ENCODE measurements around the gene FOXC1. TPM values are rescaled to one million over a fixed set of nuclear protein-coding genes. Genes with fewer than 3 reads are reported as not detected.

Gene FOXC1
- total RNA-seq, 2 donors from 2014 or later: 0.07 to 0.10 TPM

DNA sequence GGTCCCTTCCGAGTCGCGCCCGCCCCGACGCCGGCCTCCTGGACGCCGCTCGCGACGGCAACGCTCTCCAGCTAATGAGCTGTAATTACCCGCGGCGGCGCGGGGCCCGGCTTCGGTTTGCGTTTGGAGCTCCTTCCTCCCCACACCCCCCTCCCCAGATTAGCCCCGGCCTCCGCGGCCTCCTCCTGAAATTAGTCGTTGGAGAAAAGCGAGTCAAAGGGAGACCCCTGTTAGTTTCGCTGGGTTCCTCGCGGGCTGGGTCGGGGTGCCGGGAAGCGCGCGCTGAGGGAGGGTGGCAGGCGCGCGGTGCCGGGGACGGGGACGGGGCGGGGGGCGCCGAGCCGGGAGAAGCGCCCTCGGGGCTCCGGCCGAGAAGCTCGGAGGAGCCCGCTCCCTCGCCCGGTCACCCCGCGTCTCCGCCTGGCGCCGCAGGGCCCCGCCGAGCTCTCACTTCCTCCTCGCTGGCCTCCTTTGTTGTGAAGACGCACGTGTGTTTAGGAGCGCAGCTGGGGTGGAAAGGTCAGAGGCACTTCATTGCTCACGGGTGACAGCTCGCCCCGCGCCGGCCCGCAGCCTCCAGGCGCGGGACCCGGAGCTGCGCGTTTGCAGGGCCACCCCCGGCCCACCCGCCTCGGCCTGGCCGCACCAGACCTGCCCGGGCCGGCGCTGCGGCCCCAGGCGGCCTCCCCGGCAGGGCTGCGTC lies 4.9 kb downstream of the FOXC1 start:
- Mint-ChIP-seq H3K36me3 (peaks cover 0 to 7% of the 10 kb centered on the region in 2 donors), H3K27ac (no peak overlapping the region), H3K9me3 (no peaks in the 10 kb centered on the region)
- ATAC-seq: no peak
- no peak for DNase-seq (ENCODE audit: low spot score in 2 of 2)

- no peak for ATAC-seq
- Mint-ChIP-seq H3K9me3 (no peaks in the 10 kb centered on the region), H3K27ac (no peak overlapping the region), H3K36me3 (peaks cover 0 to 7% of the 10 kb centered on the region in 2 donors)
- DNase-seq (ENCODE audit: low spot score in 2 of 2): no peak
Measured at GRCh38 chr6:1615151-1615852, 5.6 kb downstream of the FOXC1 start.

- DNase-seq (ENCODE audit: low spot score in 2 of 2): no peak
Measured at GRCh38 chr6:1615853-1616420, 6.2 kb downstream of the FOXC1 start.

DNA sequence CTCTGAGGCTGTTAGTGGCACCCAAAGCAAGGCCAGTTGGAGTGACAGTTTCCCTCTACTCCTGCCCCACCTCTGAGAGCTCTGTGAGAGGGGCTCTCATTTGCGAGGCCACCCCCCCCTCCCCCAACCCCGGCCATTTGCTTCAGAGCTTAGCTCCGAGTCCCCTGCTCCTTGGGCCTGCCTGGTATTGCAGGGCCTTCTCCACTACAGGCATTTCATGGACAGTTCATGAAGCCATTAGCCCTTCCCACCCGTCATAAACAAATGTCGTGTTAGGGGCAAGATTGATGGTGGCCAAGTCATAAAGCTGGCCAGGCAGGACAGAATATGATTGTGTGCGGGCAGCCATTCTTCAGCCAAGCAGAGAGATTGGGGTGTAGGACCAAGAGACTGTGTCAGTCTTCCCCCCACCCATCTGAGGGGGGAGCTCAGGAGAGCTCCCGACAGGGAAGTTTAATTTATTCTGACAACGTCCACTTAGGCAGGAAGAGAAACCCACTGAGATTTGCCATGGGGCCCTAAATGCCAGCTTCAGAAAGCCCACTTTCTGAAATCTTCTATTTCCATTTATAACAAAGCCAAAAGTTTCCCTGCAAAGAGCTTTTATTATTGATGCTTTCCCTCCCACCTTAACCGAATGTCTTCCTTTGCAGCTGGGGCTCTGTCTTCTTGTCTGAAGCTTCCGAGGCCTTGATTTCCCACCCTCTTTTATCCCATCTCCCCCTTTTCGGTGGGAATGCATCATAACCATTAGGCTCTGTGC lies 7.2 kb downstream of the FOXC1 start:
- no peak for DNase-seq (ENCODE audit: low spot score in 2 of 2)
- H3K36me3 Mint-ChIP-seq: peaks cover 0 to 6% of the 10 kb centered on the region in 2 donors
- H3K27ac Mint-ChIP-seq: no peak overlapping the region
- ATAC-seq: no peak
- no peaks in the 10 kb centered on the region for H3K9me3 Mint-ChIP-seq

More at GRCh38 chr6:1615853-1616420, 6.2 kb downstream of the FOXC1 start:
- Mint-ChIP-seq H3K36me3 (peaks cover 0 to 7% of the 10 kb centered on the region in 2 donors), H3K27ac (no peak overlapping the region), H3K9me3 (no peaks in the 10 kb centered on the region)
- no peak for ATAC-seq

- DNase-seq (ENCODE audit: low spot score in 2 of 2) (no peak), ATAC-seq (no peak)
- H3K36me3 Mint-ChIP-seq: peaks cover 0 to 8% of the 10 kb centered on the region in 2 donors
- no peaks in the 10 kb centered on the region for H3K9me3 Mint-ChIP-seq
- no peak overlapping the region for H3K27ac Mint-ChIP-seq
Measured at GRCh38 chr6:1617466-1618310, 8.0 kb downstream of the FOXC1 start.

GRCh38 chr6:1618311-1619097 lies 8.8 kb downstream of the FOXC1 start:
- Mint-ChIP-seq H3K27ac (no peak overlapping the region), H3K9me3 (no peaks in the 10 kb centered on the region), H3K36me3 (peaks cover 3 to 14% of the 10 kb centered on the region in 2 donors)
- DNase-seq (ENCODE audit: low spot score in 2 of 2) (peak in 1 of 2 donors; percentile 48), ATAC-seq (no peak)

DNA sequence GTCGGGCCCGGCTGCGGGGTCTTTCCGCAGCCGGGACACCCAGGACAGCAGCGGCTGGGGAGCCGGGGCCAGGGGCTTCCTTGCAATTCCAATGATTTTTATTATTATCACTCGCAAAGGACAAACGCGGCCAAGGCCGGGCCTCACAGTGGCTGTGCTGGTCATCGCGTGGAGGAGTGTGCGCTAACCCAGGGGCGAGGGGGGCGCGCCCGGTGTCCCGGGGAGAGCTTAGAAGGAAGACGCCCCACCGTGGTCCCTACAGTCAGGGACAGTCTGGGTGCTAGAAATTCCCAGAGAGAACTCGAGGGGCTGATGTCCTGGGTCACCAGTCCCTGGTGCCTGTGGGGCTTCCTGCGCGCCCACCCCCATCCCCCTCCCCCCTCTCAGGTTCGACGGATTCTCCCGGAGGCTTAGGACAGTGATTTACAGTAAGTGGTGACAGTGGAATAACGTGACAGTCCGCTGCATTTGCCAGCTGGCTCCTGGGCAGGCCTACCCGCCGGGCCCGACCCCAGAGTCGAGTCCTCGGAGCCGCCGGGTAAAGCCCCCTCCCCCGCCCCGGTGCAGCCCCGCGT lies 9.5 kb downstream of the FOXC1 start:
- Mint-ChIP-seq H3K36me3 (peaks cover 5 to 17% of the 10 kb centered on the region in 2 donors), H3K9me3 (no peaks in the 10 kb centered on the region), H3K27ac (no peak overlapping the region)
- ATAC-seq (no peak), DNase-seq (ENCODE audit: low spot score in 2 of 2) (peak in 1 of 2 donors; percentile 37)

DNA sequence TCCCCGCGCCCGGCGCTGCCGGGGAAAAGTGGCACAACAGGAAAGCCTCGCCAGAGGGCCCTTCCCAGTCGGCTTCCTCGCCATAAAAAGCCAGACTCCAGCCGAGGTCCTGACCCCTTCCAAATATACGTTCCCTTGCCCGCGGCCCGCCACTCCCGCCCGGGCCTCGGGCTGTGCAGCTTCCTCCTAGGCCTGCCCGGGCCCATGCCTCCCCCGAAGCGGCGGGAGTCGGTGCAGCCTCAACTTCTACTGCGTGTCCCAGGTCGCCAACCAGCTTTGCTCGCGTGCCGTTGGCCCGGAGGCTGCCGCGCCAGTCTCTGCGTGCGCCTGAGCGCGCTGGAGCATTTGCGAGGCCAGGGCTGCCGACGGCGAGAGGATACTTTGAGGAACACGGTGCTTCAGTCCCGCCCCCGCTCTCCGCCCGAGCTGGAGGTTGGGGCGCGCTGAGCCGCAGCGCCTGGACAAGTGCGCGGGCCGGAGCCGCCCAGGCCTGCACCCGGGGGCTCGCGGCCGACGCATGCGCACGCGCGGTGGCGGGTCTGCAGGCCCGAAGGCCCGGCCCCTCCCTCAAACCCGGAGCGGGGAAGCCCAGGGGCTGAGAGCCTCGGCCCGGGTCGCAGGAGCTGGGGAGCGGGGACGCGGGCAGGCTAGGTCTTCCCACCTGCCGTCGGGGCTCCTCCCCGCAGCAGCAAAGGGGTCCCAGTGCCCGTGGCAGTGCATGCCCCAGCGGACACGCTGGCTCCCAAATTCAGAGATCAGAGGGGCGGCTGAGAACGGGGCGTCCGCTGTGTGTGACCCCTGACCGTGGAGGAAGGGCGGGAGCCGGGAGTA lies 10.2 kb downstream of the FOXC1 start:
- ATAC-seq (peak in 1 of 2 donors; percentile 25), DNase-seq (ENCODE audit: low spot score in 2 of 2) (peak; percentile 24 to 47)
- no peaks in the 10 kb centered on the region for H3K9me3 Mint-ChIP-seq
- H3K36me3 Mint-ChIP-seq: peaks cover 5 to 17% of the 10 kb centered on the region in 2 donors
- H3K27ac Mint-ChIP-seq: no peak overlapping the region

GRCh38 chr6:1620504-1621069 lies 10.9 kb downstream of the FOXC1 start:
- no peak for ATAC-seq
- no peak overlapping the region for H3K27ac Mint-ChIP-seq
- H3K9me3 Mint-ChIP-seq: no peaks in the 10 kb centered on the region
- peaks cover 5 to 23% of the 10 kb centered on the region in 2 donors for H3K36me3 Mint-ChIP-seq
- peak in 1 of 2 donors; percentile 52 for DNase-seq (ENCODE audit: low spot score in 2 of 2)

- ATAC-seq: no peak
- DNase-seq (ENCODE audit: low spot score in 2 of 2): peak in 1 of 2 donors; percentile 52
- H3K9me3 Mint-ChIP-seq: no peaks in the 10 kb centered on the region
- H3K27ac Mint-ChIP-seq: no peak overlapping the region
- peaks cover 5 to 25% of the 10 kb centered on the region in 2 donors for H3K36me3 Mint-ChIP-seq
Measured at GRCh38 chr6:1621070-1621701, 11.5 kb downstream of the FOXC1 start.

GRCh38 chr6:1622220-1622850 lies 12.6 kb downstream of the FOXC1 start:
- no peak for ATAC-seq
- peaks cover 5 to 25% of the 10 kb centered on the region in 2 donors for H3K36me3 Mint-ChIP-seq
- DNase-seq (ENCODE audit: low spot score in 2 of 2): peak in 1 of 2 donors; percentile 34

DNA sequence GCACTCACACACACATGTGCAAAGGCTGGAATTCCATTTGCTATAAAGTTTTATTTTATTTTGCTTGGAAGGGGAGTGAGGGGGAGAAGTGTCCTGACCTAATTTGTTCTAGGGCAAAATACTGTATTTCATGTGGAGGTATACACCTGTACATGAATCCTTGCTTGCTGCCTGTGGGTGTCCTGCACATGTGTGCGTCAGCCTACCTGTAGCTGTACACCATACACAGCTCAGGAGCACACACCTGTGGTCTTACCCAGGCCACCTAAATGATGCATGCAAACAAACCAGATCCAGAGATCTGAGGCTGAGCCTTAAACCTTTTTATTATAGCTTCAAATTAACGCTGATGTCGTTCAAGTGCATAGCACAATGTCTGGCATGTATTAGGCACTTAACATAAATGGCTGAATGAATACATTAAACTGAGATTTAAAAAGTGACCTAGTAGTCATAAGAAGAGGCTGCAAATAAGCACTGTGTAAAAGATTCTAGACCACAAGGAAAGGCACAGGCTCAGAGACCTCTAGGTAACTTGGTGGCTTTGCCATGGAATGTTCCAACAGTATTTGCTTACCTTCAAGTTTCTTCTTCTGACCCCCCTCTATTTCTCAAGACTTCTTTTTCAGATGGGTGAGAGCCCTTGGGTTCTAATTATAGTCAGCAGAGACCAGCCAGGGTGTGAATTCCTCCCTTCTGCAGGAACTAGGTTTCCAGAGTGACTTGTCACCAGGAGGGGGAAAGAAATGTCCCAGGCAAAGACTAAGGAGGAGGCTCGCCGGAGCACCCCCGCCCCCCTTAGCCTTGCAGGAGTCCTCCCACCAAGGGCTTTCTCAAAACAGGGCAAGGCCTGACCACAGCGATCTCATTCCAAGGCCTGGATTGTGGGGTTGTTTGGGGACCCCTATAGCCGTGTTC lies 13.4 kb downstream of the FOXC1 start:
- peaks cover 5 to 25% of the 10 kb centered on the region in 2 donors for H3K36me3 Mint-ChIP-seq
- peak in 1 of 2 donors; percentile 13 for DNase-seq (ENCODE audit: low spot score in 2 of 2)
- H3K27ac Mint-ChIP-seq: no peak overlapping the region
- H3K9me3 Mint-ChIP-seq: no peaks in the 10 kb centered on the region
- no peak for ATAC-seq

More at GRCh38 chr6:1622220-1622850, 12.6 kb downstream of the FOXC1 start:
- Mint-ChIP-seq H3K27ac (no peak overlapping the region), H3K9me3 (no peaks in the 10 kb centered on the region)

All from activated naive CD4-positive, alpha-beta T cell treated with anti-CD3 and anti-CD28 coated beads, Interleukin-2, amount 50 U/mL, for 72 hours (primary cell).